Skeletal muscle tissue (tissue), 4 donors: ENCODE data around the gene TSPAN16. TPM values are rescaled to one million over a fixed set of nuclear protein-coding genes. Genes with fewer than 3 reads are reported as not detected.

Experiments used
- H3K27ac ChIP-seq: one replicate; pipeline ENCODE4 v1.7.0; 2013; ENCODE audit warnings: mild to moderate bottlenecking, low read depth, low read length, inconsistent platforms
- H3K27me3 ChIP-seq, 3 donors: one replicate each; pipeline ENCODE4 v1.7.0; 2013; ENCODE audit warnings: low read length in 3 of 3; ENCODE audit not compliant: control insufficient read depth in 3 of 3, insufficient read depth in 3 of 3
- H3K36me3 ChIP-seq, 3 donors: one replicate each; pipeline ENCODE4 v1.7.0; 2013; ENCODE audit warnings: low read length in 3 of 3; ENCODE audit not compliant: control insufficient read depth in 3 of 3, insufficient read depth in 3 of 3
- H3K4me1 ChIP-seq, 3 donors: one replicate each; pipeline ENCODE4 v1.7.0; 2013; ENCODE audit warnings: low read length in 3 of 3, mild to moderate bottlenecking in 3 of 3; ENCODE audit not compliant: control insufficient read depth in 3 of 3, insufficient read depth in 3 of 3
- H3K4me3 ChIP-seq, 3 donors: one replicate each; pipeline ENCODE4 v1.7.0; 2013; ENCODE audit warnings: low read length in 3 of 3
- H3K9ac ChIP-seq, 3 donors: one replicate each; pipeline ENCODE4 v1.7.0; 2013; ENCODE audit warnings: low read length in 3 of 3, mild to moderate bottlenecking in 3 of 3, moderate library complexity in 2 of 3, low read depth in 1 of 3
- H3K9me3 ChIP-seq, 3 donors: one replicate each; pipeline ENCODE4 v1.7.0; 2013; ENCODE audit warnings: low read length in 3 of 3; ENCODE audit not compliant: control insufficient read depth in 3 of 3
- total RNA-seq: library from RNA; depleted of rRNA; stranded (reverse); fragments of >200 nt; gene quantifications from one replicate; pipeline ENCODE4 v1.2.3, GENCODE V29; 2014
- donor health status: Osteomylitis.

TSPAN16 gene, protein sequence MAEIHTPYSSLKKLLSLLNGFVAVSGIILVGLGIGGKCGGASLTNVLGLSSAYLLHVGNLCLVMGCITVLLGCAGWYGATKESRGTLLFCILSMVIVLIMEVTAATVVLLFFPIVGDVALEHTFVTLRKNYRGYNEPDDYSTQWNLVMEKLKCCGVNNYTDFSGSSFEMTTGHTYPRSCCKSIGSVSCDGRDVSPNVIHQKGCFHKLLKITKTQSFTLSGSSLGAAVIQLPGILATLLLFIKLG
- total RNA-seq: not detected

DNA sequence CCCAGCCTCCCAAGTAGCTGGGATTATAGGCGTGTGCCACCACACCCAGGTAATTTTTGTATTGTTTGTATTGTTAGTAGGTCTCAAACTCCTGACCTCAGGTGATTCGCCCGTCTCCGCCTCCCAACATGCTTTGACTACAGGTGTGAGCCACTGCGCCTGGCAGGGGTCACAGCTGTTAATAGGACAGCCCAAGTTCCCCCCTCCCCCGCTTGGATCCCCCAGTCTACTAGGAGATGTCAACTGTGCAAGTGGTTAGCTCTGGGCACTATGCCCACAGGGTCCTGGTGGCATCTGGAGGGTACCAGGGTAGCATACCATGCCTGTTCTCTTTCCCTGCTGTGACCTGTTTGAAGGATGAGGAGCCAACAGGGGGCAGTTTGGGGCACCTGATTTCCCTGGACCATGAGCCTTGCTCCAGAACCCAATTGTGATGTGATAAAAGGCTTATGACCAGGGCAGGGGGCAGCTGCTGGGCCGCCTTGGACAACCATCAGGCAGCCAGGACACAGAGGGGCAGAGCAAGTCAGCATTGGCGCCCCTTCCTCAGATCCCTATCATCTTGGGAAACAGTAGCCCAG is at the start of gene TSPAN16:
TSS of gene TSPAN16 (plus strand) at position 496 of the 581 bp plus-strand sequence. CDS start 138 bp downstream, outside the sequence.
- no peaks in the 10 kb centered on the region for H3K9me3 ChIP-seq
- no peak within 1 kb of the TSS for H3K9ac ChIP-seq
- no peaks in the 10 kb centered on the region for H3K36me3 ChIP-seq
- no peak within 1 kb of the TSS for H3K4me3 ChIP-seq
- H3K4me1 ChIP-seq: peaks cover 0 to 3% (median 2%) of the 10 kb centered on the region in 3 donors
- H3K27ac ChIP-seq: no peak within 1 kb of the TSS
- peaks cover 4 to 18% (median 15%) of the 10 kb centered on the region in 3 donors for H3K27me3 ChIP-seq

DNA sequence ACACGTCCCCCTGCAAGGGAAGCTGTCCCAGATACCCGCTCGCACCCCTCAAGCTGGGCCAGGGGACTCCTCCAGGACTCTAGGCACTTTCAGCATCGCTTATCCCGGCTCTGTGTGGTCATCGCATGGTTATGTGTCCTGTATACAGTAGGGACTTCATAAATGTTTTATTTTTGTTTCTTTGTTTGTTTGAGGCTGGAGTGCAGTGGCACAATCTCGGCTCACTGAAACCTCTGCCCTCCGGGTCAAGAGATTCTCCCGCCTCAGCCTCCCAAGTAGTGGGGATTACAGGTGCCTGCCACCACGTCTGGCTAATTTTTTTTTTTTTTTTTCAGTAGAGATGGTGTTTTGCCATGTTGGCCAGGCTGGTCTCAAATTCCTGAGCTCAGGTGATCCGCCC is 49.0 kb upstream of the TSPAN16 start:
- Histone ChIP-seq H3K9me3 (no peaks in the 10 kb centered on the region), H3K36me3 (peaks cover 0 to 11% (median 2%) of the 10 kb centered on the region in 3 donors), H3K27me3 (no peaks in the 10 kb centered on the region), H3K4me3 (no peak overlapping the region), H3K9ac (peak overlapping the region in 1 of 3 donors; percentile 25), H3K4me1 (peaks cover 7 to 23% (median 11%) of the 10 kb centered on the region in 3 donors), H3K27ac (peak overlapping the region; percentile 6)

DNA sequence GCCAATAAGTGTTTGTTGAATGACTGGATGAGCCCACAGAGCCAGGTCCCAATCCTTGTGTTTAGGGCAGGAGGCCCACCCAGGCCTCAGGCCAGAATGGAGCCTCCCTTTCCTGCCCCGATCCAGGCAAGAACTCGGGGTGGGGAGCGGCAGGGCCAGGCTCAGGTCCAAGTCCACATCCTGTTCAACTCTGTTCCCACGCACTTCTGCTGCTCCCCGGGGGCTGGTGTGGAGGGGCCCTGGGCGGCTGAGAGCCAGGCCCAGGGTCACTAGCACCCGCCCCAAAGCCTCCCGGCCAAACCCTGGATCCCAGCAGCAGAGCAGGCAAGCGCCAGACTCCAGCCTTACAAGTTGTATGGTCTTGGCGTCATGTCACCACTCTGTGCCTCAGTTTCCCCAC is 48.6 kb upstream of the TSPAN16 start:
- Histone ChIP-seq H3K27me3 (no peaks in the 10 kb centered on the region), H3K9ac (no peak overlapping the region), H3K27ac (peak overlapping the region; percentile 64), H3K4me1 (peaks cover 7 to 28% (median 14%) of the 10 kb centered on the region in 3 donors), H3K4me3 (no peak overlapping the region), H3K36me3 (peaks cover 3 to 13% (median 4%) of the 10 kb centered on the region in 3 donors), H3K9me3 (no peaks in the 10 kb centered on the region)

DNA sequence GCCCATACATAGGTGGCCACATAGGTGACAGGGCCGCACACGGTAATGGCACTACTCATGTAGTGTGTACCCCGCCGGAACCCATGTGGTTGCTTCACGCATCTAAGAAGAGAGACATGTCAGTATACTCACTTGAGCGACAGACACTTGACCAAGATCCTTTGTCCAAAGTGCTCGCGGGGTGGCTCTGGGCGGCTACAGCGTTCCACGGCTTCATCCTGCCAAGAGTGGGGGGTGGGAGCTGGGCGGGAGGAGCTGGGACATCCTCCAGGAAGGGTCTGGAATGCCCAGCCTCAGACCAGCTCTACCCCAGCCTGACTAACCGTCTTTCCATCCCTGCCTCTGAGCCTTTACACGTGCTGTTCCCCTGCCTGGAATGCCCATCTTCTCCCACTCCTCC is 48.0 kb upstream of the TSPAN16 start:
- H3K9ac ChIP-seq: peak overlapping the region in 1 of 3 donors; percentile 40
- H3K9me3 ChIP-seq: no peaks in the 10 kb centered on the region
- peaks cover 10 to 29% (median 20%) of the 10 kb centered on the region in 3 donors for H3K4me1 ChIP-seq
- no peaks in the 10 kb centered on the region for H3K27me3 ChIP-seq
- H3K27ac ChIP-seq: peak overlapping the region; percentile 64
- peaks cover 3 to 11% (median 5%) of the 10 kb centered on the region in 3 donors for H3K36me3 ChIP-seq
- H3K4me3 ChIP-seq: no peak overlapping the region

DNA sequence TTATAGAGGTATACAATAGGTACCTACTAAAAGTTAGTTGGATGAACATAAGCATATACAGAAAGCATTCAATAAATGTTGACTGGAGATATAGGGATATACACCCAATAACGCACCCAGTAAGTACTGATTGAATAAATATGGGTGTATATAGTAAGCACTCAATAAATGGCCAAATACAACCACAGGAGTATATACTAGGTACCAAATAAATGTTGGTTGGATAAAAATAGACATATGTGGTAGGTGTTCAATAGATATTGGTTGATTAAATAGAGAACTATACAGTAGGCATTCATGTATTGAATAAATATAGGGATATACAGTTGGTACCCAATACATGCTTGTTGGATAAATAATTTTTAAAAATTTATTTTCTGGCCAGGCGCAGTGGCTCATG is 47.1 kb upstream of the TSPAN16 start:
- no peaks in the 10 kb centered on the region for H3K27me3 ChIP-seq
- no peaks in the 10 kb centered on the region for H3K9me3 ChIP-seq
- H3K9ac ChIP-seq: no peak overlapping the region
- H3K4me3 ChIP-seq: no peak overlapping the region
- peaks cover 6 to 31% (median 20%) of the 10 kb centered on the region in 3 donors for H3K4me1 ChIP-seq
- no peak overlapping the region for H3K27ac ChIP-seq
- peaks cover 3 to 9% (median 5%) of the 10 kb centered on the region in 3 donors for H3K36me3 ChIP-seq

DNA sequence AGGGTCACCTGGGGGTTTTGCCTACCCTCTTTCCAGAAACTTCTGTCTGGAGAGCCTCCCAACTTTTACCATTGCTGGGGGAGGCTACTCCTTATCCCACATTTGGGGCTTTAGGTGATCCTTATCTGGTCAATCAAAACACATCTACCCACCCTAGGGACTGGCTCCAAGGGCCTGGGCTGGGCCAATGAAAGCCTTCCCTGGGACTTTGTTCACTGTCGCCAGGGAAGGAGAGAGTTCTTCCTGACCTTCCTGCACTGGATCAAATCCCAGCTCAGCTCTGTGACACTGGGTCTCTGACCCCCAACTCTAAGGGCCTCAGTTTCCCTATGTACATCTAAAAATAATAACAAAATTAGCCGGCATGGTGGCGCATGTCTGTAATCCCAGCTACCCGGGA is 44.7 kb upstream of the TSPAN16 start:
- Histone ChIP-seq H3K4me1 (peaks cover 10 to 40% (median 22%) of the 10 kb centered on the region in 3 donors), H3K27ac (no peak overlapping the region), H3K4me3 (no peak overlapping the region), H3K36me3 (peaks cover 3 to 9% (median 5%) of the 10 kb centered on the region in 3 donors), H3K27me3 (peaks cover 0 to 3% (median 0%) of the 10 kb centered on the region in 3 donors), H3K9ac (no peak overlapping the region), H3K9me3 (no peaks in the 10 kb centered on the region)

DNA sequence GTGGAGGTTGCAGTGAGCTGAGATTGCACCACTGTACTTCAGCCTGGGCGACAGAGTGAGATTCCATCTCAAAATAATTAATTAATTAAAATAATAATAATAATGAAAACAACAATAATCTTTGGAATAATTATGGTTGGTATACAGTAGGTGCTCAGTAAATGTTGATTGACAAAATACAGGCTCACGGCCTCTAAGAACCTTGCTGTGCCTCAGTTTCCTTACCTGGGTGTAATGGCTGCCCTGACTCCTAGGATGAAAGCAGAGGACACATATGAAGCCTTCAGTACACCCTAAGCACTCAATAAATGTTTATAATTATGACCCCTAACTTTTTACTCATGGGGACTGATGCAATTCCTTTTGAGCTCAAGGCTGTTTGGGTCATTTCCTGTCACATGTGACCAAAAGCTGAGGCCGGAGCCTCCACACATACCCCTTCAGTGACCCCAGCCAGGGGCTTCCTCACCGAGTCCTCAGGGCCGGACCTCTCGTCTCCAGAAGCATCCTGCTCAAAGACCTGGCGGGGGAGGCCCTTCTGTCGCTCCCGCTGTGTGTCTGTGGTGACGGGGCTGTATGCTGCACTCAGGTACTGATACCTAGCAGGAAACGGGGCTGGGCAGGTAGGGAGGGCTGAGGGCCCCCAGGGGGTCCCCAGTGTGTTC is 44.2 kb upstream of the TSPAN16 start:
- Histone ChIP-seq H3K4me1 (peaks cover 10 to 37% (median 22%) of the 10 kb centered on the region in 3 donors), H3K9me3 (no peaks in the 10 kb centered on the region), H3K27ac (no peak overlapping the region), H3K27me3 (peaks cover 0 to 3% (median 0%) of the 10 kb centered on the region in 3 donors), H3K4me3 (no peak overlapping the region), H3K36me3 (peaks cover 3 to 9% (median 5%) of the 10 kb centered on the region in 3 donors), H3K9ac (no peak overlapping the region)

DNA sequence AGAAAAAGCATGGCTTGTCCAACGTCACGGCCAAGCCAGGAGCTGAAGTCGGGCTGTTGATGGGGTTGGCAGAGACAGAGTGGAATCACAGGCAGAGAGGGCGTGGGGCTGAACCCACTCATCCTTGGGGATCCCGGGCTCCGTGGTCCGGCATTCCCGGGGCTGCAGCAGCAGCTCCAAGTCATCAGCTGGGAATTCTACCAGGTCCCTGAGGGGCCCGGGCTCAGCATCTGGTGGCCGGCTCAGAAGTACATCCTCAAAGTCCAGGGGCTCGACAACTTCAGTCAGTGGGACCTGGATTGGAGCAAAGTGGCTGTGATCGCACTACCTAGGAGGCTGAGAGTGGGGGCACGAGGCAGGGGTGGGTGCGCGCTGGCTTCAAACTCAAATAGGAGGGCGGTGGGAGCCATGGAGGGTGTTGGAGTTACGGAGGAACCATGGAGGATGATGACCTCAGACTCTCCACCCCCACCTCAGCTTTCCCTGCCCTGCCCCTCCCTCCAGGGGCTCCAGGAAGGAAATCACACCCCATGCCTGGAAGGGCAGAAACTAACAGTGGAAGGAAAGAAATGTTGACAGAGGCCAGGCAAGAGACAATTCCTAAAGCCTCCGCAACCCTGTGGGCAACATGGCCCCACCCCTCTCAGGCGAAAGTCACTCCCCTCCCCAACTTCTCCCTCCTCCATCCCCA is 43.1 kb upstream of the TSPAN16 start:
- Histone ChIP-seq H3K36me3 (peaks cover 3 to 9% (median 5%) of the 10 kb centered on the region in 3 donors), H3K27me3 (peaks cover 0 to 3% (median 0%) of the 10 kb centered on the region in 3 donors), H3K9ac (peak overlapping the region in 1 of 3 donors; percentile 25), H3K27ac (peak overlapping the region; percentile 36), H3K4me1 (peaks cover 7 to 28% (median 18%) of the 10 kb centered on the region in 3 donors), H3K9me3 (no peaks in the 10 kb centered on the region), H3K4me3 (no peak overlapping the region)

DNA sequence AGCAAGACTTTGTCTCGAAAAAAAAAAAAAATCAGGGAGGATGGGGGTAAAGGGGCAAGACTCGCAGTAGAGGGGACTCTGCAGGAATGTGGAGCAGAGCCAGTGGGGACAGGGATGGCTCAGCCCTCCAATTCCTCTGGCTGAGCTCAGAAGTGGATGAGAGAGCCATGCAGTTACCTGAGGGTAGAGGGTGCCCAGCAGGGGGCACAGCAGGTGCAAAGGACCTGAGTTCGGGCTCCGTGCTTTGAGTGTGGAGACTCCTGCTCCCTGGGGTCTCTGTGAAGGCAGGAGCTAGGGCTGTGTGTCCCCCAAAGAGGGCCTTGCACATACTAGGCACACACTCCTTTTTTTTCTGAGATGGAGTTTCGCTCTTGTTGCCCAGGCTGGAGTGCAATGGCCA is 41.3 kb upstream of the TSPAN16 start:
- Histone ChIP-seq H3K9ac (no peak overlapping the region), H3K4me1 (peaks cover 7 to 26% (median 16%) of the 10 kb centered on the region in 3 donors), H3K36me3 (peaks cover 3 to 6% (median 5%) of the 10 kb centered on the region in 3 donors), H3K27ac (no peak overlapping the region), H3K9me3 (no peaks in the 10 kb centered on the region), H3K4me3 (no peak overlapping the region), H3K27me3 (peaks cover 0 to 3% (median 0%) of the 10 kb centered on the region in 3 donors)
